Inflammatory macrophage (primary cell): ENCODE measurements around the gene RBM17.

Experiments used
- DNase-seq, 2 donors: peaks; one replicate each; pipeline ENCODE4 v3.0.0-alpha.2; 2020 to 2022

RBM17 gene

DNA sequence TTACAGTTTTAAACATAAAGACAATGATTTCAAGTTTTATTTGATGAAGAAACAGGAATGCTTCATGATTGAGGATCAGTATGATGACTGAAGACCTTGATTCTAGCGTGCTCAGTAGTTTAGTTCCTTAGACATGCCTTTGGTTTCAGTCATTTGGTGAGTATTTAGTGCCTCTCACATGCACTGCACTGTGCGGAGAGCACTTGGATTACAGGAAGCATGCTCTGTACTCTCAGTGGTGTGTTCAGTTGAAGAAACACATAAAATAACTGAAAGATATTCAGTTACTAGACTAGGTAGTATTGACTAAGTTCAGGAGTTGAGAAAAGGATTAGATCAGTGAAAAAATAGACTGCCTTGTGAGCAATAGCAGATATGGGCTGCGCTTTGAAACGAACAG lies 25.5 kb downstream of the RBM17 start:
- no peak for DNase-seq

DNA sequence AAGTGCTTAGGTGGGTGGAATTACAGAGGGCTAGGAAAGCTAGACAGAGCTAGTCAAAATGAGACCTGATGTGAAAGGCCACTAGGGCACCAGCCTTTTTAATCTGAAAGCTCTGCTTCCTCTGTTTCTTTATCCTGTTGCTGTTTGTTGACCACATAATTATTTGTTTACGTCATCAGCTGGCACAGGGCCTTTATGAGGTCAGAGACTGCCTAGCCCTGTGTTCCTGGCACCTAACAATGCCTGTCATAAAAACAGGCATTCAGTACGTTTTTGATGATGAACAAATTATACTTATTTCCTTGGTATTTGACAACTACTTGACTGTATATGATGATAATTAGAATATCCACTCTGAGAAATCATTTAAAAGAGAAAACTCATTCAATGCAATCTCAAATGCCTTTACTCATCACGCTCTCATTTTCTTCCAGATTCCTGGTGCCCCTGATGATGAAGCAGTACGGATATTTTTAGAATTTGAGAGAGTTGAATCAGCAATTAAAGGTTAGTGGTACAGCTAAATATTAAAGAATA lies 26.0 kb downstream of the RBM17 start:
- no peak for DNase-seq

DNA sequence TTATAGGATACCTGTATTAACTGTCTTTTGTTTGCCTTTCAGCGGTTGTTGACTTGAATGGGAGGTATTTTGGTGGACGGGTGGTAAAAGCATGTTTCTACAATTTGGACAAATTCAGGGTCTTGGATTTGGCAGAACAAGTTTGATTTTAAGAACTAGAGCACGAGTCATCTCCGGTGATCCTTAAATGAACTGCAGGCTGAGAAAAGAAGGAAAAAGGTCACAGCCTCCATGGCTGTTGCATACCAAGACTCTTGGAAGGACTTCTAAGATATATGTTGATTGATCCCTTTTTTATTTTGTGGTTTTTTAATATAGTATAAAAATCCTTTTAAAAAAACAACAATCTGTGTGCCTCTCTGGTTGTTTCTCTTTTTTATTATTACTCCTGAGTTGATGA lies 26.6 kb downstream of the RBM17 start:
- DNase-seq = no peak

DNA sequence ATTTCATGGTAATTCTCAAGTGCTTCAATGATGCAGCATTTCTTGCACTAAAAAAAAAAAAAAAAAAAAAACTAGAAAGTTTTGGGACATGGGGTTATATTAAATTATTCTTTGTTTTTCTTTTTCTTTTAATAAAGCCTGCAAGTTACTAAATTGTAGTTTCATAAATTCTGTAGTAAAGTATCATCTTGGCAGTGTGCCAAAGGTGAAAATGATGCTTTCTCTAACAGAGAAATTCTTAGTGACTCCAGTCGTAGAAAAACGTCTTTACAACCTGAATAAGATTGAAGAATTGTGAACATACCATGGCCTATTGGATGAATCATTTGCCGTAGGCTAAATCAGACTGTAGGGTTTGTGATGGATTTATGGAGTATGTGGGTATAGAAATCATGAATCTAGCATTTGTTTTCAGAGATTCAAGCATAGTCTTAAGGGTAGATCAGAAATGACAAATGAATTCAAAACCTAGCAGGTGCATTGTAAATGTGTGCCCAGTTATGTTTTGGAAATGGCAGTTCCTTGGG lies 27.1 kb downstream of the RBM17 start:
- no peak for DNase-seq

DNA sequence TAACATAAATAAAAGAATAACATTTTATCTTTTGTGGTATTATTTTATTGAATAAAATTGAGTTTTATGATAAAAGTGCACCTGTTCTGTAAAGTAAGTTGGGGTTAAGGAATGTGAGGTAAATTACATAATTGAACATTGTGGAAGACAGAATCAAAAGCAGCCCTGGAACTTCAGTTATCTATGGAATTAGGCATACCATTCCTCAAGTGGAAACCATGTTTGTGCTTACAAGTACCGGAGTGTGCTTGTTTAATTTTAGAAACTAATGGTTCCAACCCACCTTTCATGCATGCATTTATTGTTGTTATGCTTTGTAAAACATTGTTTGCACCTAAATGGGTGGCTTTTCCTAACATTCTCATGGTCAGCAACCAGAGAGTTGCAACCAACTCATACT lies 28.0 kb downstream of the RBM17 start:
- no peak for DNase-seq

DNA sequence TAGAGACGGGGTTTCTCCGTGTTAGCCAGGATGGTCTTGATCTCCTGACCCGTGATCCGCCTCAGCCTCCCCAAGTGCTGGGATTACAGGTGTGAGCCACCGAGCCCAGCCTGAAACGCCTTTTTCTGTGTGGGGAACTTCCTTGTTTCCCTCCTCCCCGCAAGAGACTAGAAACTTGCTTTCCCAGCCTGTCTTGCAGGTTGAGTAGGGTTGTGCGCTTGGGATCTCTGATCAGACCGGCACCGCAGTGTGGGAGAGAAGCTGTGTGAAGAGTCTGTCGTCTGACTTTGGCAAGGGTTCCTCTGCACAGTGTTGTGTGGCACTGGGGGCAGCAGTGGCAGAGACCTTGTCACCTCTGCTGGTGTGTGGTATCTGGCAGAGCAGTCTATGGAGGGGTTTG lies 28.9 kb downstream of the RBM17 start:
- DNase-seq = no peak

DNA sequence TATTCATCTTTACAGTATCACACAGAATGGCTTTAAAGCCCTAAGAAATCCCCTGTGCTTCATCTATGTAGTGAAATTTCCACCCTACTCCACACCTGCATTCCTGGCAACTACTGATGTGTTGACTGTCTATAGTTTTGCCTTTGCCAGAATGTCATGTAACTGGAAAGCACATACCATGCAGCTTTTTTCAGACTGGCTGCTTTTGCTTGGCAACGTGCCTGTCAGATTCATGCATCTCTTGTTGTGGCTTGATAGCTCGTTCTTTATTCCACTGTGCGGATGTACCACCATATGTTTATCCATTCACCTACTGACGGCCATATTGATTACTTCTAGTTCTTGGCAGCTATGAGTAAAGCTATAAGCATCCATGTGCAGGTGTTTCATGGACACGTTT lies 30.6 kb downstream of the RBM17 start:
- DNase-seq = no peak

DNA sequence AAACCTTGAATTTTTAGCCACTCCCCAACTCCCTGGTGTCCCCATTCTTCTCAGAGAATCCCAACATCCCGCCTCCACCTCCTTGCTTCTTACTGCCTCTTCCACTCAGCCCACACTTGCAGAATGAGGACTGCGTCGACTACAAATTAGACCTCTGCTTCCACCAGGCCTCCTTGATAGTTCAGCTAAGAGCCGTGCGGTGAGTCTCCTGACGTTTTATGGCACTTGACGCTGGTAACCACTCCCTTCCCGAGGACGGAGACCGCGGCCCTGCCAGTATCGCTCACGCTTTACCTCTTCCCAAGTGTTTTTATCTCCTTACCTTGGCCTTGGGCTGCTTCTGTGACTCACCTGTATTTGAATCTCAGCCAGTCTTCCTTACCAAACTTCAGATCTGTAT lies 31.1 kb downstream of the RBM17 start:
- DNase-seq = no peak

DNA sequence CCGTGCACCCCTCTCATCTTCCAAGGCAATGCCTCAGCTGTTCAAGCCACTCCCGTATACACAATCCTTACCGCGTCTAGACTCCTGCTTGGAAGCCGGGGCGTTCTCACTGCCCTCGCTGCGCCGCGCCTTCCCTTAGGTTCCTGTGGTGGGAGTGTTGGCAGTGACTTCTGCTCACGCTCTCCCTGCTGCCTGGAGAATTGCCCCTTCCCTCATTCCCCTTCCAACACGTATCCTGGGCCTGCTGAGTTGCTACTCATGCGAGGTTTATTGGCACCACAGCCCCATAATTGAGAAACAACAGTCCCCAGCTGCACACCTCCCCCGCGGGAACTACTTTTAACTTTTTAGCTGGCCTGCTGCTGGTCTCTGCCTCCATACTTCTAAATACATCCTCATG lies 31.9 kb downstream of the RBM17 start:
- no peak for DNase-seq

DNA sequence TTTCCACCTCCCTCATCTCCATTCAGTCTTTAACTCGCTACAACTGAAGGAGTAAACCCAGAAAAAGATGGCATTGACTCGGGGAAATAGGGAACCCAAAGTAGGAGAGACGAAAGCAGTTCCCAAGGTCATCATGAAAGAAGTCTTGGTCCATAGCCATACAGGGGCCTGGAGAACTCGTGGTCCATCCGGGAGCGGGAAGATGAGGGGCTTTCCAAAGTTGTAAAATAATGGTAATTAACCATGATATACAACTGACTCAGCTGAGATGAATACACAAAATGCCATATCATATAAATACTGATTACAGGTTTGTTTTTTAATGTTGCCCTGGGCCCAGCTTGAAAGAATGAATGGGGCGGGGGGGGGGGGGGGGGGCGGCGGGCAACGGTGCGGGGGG lies 32.3 kb downstream of the RBM17 start:
- DNase-seq = no peak

DNA sequence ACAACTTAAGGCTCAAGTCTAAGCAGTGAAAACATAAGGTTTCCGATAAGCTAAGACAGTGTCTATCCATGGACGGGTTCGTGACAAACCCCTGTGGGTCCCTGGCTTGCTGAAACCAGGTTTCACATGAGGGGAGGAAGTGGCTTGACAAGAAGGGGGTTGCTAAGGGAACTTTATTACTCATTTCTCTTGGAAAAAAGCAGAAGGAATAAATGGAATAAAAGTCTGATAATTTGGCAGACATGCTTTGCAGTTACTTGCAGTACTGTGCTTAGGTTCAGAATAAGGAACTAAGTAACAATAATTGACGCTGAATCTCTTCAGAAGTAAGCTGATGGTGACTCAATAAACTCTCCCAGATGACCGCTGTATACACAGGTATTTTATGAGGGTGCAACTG lies 34.7 kb downstream of the RBM17 start:
- DNase-seq = peak; percentile 77 to 82

DNA sequence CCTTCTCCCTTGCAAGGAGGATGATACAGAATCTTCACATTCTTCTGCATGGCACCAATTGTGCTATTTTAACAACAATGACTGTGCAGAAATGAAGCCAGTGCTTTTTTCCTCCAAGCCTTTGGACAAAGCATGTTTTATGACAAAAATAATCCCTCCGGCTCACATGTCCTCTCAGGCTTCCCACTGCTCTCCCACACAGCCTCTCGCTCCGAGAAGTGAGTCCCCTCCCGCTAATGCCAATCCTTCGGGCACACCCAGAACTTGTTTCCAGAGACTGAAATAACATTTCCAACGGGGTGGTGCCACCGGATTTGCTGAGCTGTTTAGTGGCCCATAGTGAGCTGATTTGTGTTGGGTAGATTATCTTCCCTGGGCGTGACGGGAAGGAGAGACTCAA lies 35.8 kb downstream of the RBM17 start:
- peak; percentile 88 to 95 for DNase-seq

DNA sequence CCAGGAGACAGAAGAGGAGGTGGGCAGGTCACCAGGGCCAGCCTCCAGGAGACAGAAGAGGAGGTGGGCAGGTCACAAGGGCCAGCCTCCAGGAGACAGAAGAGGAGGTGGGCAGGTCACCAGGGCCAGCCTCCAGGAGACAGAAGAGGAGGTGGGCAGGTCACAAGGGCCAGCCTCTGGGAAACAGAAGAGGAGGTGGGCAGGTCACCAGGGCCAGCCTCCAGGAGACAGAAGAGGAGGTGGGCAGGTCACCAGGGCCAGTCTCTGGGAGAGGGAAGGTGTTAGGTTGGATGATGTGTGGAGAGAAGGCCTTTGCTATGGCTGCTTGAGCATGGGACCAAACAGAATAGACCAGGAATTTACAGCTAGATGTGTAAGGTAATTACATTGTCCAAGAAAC lies 38.6 kb downstream of the RBM17 start:
- DNase-seq = peak in 1 of 2 donors; percentile 14

DNA sequence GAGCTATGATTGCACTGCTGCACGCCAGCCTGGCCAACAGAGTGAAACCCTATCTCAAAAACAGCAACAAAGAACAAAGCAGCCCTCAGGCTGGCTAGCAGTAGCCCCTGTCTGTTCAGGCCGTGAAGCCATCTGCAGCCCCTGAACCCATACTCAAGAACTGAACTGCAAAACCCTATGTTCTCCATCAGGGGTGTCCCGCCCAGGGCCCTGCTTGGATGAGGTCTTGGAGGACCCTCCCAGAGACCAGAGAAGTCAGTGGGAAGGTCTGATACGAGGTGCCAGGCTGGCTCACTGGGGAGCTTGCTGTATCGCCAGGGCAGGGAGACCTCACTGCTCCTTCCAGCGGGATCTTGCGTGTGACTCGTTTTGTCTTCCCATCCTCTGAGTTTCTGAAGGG lies 39.3 kb downstream of the RBM17 start:
- no peak for DNase-seq

DNA sequence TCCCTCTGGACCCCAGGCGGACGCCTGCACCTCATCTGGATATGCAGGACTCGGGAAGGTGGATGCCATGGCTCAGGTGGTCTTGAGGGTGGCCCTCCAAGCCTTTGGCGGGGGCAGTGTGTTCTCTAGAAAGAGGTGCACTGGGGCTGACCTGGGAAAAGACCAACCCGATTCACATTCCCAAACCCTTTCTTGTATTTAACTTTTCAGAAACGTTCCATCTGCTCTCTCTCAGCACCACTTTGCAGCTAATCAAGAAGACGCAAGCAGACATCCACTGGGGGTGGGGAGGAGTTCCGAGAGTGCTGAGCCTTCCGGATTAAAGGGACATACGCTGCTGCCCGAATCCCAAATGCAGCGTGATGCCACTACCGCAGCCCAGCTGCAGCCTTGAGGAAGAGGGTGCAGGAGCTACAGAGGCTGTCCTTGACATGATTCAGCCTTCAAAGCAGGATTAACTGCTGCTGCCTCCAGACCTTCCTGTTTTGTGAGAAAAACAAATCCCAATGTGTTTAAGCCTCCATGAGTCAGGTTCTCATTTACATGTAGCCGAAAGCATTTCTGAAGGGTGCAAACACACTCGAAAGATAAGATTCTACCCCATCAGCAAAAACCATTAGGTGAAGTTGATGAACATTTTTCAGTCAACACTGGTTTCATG lies 39.9 kb downstream of the RBM17 start:
- peak; percentile 64 to 82 for DNase-seq

DNA sequence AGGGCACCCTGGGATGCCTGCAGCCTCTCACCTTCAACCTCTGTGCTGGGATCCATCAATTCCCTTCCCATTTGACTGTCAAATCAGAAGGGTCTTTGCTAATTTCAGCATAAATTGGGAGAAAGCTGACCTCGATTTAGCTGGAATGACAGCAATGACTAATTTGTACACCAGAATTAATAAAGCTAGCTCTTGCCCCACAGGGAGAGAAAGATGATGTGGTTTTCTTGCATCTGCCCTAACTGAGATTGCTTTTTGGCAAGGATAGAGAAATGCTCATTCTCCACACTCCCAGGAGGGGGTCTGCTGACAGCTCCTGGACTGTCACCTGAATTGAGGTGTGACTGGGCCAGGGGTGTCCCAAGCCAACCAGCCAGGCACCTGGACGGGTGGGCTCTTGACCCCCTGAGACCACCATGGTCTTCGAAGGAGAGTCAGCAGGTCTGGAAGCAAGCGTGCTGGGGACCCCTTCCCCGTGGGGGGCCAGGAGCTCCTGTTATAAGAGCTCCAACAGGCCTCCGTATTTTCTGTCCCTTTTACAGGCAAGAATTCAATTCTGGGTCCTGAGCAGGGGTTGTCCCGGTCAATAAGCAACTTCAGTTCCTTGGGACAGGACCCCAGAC lies 42.1 kb downstream of the RBM17 start:
- no peak for DNase-seq

DNA sequence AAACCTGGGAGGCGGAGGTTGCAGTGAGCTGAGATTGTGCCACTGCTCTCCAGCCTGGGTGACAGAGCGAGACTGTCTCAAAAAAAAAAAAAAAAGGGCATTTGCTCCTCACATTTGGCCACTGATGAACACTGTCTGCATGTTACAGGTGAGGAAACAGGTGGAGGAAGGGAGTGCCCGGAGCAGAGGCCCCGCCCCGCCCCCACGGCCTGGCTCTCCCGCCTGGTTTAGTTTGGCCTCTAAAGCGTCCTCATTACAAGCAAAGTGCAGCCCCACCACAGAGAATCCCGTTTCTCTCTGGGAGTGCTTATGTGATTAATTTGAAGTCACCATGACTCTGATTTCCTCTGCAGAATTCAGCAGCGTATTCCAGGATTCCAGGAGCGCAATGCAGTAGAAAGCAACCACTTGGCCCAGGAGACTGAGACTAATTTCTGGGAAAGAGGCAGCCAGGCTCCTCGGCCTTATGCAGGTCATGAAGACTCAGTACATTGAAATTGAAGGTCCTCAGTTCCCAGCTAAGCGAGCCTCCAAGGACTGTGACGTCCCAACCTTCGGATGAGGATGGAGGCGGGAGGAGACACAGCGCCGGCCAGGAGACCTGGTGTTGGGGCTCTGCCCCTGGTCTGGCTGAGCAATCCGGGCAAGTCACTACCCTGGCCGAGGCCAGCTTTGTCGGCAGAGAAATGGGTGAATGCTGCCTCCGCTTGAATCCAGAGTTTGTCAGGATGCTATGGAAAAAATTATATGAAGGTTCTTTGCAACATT lies 44.7 kb downstream of the RBM17 start:
- DNase-seq = no peak

DNA sequence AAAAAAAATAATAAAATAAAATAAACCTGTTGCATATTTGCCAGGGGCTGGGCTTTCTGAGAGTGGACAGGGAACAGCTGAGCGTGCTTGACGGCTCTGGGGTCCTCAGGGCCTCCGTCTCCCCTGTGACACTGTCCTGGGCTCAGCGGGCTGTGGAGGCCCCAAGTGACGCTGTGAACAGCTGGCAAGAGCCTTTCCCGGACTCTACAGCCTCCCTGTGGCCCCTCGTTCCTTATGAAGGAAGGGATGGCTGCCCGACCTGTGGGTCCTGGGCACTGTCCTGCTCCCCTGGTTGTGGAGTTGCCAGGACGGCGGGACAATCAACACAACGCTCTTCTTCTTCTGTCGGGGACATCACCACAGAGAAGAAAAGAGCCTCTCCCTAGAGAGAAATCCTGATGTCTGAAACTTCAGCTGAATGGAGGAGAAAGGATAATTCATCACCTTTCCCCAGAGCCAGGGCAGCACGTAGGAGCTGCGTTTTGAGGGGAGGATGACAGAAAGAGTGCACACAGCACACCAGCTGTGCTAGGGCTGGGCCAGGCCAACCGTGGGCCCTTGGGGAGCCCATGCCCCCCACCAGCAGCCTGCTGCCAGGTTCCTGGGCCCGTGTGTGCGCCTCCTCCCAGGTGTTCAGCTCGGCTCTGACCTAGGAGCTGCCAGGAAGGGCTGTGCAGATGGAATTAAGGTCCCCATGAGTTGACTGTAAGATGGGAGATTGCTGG lies 45.4 kb downstream of the RBM17 start:
- DNase-seq = no peak

DNA sequence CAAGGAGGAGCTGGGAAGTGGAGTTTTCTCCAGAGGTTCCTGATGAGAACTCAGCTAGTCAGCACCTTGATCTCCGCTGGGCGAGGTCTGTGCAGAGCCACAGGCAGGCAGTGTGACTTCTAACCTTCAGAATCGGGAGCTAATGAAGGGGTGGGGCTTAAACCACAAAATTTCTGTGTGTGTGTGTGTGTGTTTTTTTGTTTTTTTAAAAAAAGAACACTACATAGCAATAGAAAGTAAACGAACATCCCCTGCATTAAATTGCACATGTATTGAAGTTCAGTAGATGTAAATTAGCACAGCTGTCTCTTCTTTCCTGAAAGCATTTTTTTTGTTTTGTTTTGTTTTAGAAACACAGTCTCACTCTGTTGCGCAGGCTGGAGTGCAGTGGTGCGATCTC lies 46.2 kb downstream of the RBM17 start:
- no peak for DNase-seq

DNA sequence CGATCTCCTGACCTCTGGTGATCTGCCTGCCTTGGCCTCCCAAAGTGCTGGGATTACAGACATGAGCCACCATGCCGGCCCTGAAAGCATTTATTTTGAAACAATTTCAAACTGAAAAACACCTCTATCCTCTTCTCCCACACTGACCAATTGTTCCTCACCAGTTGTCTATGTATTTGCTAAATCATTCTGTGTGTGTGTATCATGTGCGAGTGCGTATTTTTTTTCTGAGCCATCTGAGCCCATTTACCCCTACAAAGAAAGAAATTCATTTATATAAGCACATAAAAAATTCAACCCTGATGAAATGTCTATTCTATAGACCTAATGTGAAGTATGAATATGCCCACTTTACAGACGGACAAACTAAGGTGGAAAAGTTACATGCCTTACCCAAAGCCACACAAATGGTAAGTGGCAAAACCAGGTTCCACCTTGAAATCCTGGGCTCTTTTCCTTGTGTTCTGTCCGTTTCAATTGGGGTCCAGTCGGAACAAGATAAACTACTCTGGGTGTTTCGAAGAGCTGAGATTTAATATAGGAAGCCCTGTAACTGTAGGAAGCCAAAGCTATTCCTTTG lies 46.8 kb downstream of the RBM17 start:
- no peak for DNase-seq

DNA sequence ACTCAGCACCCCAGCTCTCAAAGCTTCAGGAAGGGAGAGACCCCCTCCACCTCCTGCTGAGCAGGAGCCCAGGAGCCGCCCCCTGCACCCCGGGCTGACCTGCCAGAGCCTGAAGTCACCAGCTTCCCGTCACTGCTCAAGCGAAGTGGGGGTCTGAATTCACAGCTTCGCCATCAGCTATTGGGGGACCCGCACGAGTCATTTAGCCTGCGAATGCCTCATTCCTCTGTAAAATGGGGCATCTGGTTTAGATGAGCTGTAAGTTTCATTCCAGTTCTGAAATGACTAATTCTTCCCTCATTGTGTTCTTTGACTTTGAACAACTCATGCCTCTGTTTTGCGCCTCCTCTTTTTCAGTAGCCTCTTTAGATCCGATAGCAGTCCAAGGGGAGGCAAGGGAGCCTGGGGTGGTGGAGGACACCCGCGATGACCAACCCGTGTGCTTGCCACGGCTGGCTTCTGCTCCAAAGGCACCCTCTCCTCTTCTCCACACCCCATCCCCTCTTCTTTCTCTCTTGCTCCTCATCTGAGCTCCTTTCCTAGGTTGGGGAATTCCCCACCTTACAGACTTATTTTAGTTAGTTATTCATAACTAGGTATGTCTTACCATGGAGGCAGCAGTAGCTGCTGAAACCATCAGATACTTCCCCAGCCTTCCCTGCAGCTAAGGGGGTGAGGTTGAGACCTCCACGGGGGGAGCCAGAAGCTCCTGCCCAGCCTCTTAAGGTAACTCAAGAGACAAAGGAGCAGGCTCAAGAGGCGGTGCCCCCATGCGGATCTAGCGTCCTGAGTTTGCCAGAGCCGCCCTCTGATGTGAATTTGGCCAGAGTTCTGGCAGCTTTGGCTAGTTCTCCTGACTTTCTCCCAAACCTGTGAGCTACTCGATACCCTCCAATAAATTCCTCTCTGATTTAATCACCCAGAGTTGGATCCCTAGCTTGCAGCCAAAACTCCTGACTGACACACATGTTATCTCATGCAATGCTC lies 47.7 kb downstream of the RBM17 start:
- DNase-seq = no peak
